GM19351 (cell line): ENCODE data around the gene ELAVL3.
"Not testable (repeated sequence)": the region's sequence is repeated elsewhere in the genome, so short reads cannot be mapped to it uniquely, and the experiment has no call there.

Experiments used
- ATAC-seq: cut with Tn5 transposase; IDR thresholded peaks from one replicate; pipeline ENCODE4 v1.9.1; 2021; ENCODE audit warnings: mild to moderate bottlenecking, moderate library complexity; ENCODE audit not compliant: unreplicated experiment

Gene ELAVL3

GRCh38 chr19:11460207-11460606, 20.6 kb downstream of the ELAVL3 start:
- no peak for ATAC-seq

GRCh38 chr19:11458912-11459311, 21.9 kb downstream of the ELAVL3 start:
- not testable (repeated sequence) for ATAC-seq

GRCh38 chr19:11458236-11458900, 22.5 kb downstream of the ELAVL3 start:
- ATAC-seq, result no peak

DNA sequence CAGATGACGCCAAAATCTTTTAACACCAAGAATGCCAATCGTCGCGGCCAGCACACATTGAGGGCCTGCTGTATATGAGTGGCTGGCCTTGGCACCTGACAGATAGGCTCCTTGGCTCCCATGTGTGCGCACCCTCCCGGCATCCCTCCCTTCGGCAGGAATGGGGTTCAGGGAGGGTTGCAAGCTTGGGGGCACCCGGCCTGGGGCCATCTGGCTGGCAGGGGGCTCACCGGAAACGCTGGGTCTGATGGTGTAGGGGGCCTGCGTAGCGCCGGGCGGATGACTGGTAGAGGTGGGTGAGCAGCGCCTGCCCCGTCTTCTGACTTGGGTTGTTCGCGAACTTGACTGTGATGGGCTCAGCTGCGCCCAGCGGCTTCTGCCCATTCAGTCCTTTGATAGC, 23.0 kb downstream of the ELAVL3 start:
- ATAC-seq, result no peak

GRCh38 chr19:11457115-11457514, 23.7 kb downstream of the ELAVL3 start:
- no peak for ATAC-seq

DNA sequence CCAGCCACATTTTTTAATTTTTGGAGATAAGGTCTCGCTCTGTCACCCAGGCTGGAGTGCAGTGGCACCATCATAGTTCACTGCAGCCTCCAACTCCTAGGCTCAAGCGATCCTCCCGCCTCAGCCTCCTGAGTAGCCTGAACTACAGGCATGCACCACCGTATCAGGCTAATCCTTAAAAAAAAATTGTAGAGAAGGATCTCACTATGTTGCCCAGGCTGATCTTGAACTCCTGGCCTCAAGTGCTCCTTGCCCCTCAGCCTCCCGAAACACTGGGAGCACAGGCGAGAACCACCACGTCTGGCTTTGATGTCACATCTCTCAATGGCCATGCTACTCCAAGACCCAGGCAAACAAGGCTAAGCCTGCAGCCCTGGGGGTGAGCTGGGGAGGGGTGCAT, 24.2 kb downstream of the ELAVL3 start:
- no peak for ATAC-seq

DNA sequence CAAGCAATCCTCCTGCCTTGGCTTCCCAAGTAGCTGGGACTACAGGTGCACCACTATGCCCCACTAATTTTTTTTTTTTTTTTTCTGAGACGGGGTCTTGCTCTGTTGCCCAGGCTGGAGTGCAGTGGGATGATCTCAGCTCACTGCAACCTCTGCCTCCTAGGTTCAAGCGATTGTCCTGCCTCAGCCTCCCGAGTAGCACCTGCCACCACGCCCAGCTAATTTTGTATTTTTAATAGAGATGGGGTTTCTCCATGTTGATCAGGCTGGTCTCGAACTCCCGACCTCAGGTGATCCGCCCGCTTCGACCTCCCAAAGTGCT, 25.7 kb downstream of the ELAVL3 start:
- not testable (repeated sequence) for ATAC-seq

- no peak for ATAC-seq
These were observed 27.1 kb downstream of the ELAVL3 start for GRCh38 chr19:11453468-11454341.

DNA sequence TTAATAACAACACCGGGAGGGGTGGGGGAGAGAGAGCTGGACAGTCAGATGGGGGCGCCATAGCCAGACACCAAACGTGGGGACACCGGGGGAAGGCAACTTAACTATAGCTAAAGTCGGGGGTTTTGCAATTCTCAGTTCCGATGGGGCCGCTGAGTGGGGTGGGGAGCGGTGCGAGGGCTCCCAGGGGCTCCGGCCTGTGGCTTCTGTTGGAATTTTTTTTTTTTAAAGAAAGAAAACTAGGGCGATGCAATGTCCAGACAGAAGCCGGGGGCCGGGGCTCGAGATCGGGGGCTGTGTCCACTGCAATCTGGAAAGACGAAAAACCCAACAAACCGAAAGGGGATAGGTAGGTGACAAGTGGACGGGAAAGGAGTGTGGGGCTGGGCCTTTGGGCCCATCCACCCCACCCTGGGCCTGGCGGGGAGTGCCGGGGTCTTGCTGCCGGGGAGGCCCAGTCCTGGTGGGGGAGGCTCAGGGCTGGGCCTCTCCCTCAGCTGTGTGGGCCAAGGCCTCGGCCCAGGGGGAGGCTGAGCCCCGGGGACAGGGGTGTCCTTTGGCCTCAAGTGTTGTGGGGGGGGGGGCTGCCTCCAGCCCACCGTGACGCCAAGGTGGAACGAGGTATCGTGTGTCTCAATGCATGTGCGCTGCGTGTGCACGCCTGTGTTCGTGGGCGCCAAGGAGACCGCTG, 28.1 kb downstream of the ELAVL3 start:
- ATAC-seq, result no peak

GRCh38 chr19:11451871-11452619, 28.8 kb downstream of the ELAVL3 start:
- ATAC-seq, result no peak

- no peak for ATAC-seq
These were observed 29.4 kb downstream of the ELAVL3 start for GRCh38 chr19:11451327-11451870.

- no peak for ATAC-seq
These were observed 30.1 kb downstream of the ELAVL3 start for GRCh38 chr19:11450570-11451326.

DNA sequence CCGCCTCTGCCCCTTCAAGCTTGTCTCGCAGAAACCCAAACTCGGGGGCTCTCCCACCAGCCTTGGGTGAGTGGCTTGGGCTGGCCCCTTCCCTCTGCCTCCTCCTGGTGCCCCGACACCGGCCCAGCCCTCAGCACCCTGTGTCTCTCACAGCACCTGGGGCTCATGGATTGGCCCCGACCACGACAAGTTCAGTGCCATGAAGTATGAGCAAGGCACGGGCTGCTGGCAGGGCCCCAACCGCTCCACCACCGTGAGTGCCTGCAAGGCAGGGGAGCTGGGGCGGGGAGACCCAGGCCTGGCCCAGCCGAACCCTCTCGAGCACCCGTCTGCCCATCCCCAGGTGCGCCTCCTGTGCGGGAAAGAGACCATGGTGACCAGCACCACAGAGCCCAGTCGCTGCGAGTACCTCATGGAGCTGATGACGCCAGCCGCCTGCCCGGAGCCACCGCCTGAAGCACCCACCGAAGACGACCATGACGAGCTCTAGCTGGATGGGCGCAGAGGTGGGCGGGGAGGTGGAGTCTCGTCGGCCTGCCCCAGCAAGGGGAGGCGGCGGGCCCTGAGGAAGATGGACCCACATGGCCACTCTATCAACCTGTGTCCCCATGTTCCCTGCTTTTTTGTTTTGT, 31.8 kb downstream of the ELAVL3 start:
- ATAC-seq, result no peak

GRCh38 chr19:11448410-11448809, 32.4 kb downstream of the ELAVL3 start:
- no peak for ATAC-seq

DNA sequence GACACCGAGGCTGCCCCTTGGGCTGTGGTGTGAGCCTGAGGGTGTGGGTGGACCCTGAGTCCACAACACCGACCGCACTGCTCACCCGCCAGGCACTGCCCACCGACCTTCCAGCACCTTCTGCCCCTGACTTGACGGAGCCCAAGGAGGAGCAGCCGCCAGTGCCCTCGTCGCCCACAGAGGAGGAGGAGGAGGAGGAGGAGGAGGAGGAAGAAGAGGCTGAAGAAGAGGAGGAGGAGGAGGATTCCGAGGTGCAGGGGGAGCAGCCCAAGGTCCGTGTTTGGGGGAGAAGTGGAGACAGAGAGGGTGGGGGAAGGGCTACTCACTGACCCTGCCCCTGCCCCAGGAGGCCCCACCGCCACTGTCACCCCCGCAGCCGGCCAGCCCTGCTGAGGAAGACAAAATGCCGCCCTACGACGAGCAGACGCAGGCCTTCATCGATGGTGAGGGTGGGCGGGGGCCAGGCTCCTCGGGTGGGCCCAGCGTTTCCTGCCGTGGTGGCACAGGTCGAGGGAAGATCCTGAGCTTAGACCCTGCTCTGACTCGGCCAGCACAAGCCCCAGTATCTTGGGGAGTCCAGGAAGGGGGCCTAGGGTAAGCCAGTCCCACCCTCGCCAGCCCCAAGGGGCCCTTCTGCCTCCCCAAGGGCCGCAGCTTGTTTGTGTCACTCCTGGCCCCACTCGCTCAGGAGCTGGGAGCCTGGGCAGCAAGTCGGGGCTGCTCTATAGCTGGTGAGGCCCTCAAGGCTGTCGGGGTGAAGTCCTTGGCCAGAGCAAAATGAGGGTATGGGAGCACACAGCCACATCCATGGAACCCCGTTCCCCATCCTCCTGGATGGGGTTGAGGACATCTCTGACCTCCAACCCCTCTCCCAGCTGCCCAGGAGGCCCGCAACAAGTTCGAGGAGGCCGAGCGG, 33.2 kb downstream of the ELAVL3 start:
- ATAC-seq, result no peak

DNA sequence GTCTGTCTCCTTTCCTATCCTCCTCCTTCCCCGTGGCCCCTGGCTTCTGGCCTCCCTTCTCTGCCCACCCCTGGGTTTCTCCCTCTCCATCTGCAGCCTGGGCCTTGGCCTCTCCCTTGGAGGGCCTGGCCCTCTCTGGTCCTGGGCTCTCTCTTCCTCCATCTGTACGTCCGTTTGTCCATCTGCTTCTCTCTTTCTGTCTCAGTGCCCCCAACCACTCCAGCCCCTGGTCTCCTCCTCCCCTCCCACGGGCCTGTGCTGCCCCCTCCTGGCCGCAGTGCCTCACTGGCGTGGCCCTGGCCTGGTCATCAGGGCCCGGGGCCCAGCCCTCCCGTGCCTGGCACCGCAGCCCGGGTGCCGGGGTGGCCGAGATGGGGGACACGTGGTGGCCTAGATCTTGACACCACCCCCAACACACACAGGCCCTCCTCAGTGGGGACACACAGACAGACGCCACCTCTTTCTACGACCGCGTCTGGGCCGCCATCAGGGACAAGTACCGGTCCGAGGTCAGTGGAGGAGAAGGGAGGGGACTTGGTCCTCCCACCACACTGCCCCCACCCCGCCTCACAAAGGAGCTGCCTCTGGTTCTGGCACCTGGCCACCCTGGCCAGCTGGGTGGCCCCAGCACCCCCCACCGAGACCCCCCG, 34.1 kb downstream of the ELAVL3 start:
- no peak for ATAC-seq

- no peak for ATAC-seq
These were observed 34.6 kb downstream of the ELAVL3 start for GRCh38 chr19:11446271-11446651.

- ATAC-seq, result no peak
These were observed 35.7 kb downstream of the ELAVL3 start for GRCh38 chr19:11445141-11445540.
